ENCODE measurements around the gene AQP5.

The AQP5 gene

DNA sequence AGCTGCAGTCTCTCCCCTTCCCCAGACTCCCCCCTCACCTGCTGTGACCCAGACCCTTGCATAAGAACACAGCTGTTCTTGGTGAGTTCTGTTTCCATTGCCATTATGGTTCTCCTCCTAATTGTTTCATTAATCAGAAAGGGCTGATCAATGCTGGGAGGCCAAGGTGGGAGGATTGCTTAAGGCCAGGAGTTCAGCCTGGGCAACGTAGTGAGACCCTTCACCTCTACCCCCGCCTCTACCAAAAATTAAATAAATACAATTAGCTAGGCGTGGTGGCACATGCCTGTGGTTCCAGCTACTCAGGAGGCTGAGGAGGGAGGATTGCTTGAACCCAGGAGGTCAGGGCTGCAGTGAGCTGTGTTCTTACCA lies 40.8 kb upstream of the AQP5 start:
- Histone ChIP-seq H3K4me3 (replicated peaks; ENCODE audit: insufficient read depth, low read length) (no peak overlapping the region), H3K27me3 (ENCODE audit: insufficient read depth, poor library complexity, severe bottlenecking) (no peaks in the 10 kb centered on the region), H3K27ac (replicated peaks) (no peak overlapping the region)
- no peak for DNase-seq (ENCODE audit: low read depth in 1 of 2, low spot score in 1 of 2)
- TF ChIP-seq GABPA (IDR thresholded peaks at IDR 0.05; ENCODE audit: low read depth) (no peak), POLR2AphosphoS5 (IDR thresholded peaks at IDR 0.05; ENCODE audit: low read depth) (no peak), SPI1 (IDR thresholded peaks at IDR 0.05; ENCODE audit: borderline replicate concordance, low read depth) (no peak), REST (IDR thresholded peaks at IDR 0.05; ENCODE audit: insufficient replicate concordance, low read depth) (no peak)
- TF ChIP-seq, protein P1, sequence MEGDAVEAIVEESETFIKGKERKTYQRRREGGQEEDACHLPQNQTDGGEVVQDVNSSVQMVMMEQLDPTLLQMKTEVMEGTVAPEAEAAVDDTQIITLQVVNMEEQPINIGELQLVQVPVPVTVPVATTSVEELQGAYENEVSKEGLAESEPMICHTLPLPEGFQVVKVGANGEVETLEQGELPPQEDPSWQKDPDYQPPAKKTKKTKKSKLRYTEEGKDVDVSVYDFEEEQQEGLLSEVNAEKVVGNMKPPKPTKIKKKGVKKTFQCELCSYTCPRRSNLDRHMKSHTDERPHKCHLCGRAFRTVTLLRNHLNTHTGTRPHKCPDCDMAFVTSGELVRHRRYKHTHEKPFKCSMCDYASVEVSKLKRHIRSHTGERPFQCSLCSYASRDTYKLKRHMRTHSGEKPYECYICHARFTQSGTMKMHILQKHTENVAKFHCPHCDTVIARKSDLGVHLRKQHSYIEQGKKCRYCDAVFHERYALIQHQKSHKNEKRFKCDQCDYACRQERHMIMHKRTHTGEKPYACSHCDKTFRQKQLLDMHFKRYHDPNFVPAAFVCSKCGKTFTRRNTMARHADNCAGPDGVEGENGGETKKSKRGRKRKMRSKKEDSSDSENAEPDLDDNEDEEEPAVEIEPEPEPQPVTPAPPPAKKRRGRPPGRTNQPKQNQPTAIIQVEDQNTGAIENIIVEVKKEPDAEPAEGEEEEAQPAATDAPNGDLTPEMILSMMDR (IDR thresholded peaks at IDR 0.05; ENCODE audit: insufficient read depth, low read length) = no peak

GRCh38 chr12:49921299-49921698 lies 40.4 kb upstream of the AQP5 start:
- Histone ChIP-seq H3K27me3 (ENCODE audit: insufficient read depth, poor library complexity, severe bottlenecking) (no peaks in the 10 kb centered on the region), H3K4me3 (replicated peaks; ENCODE audit: insufficient read depth, low read length) (no peak overlapping the region), H3K27ac (replicated peaks) (no peak overlapping the region)
- no peak for TF ChIP-seq REST (IDR thresholded peaks at IDR 0.05; ENCODE audit: insufficient replicate concordance, low read depth)
- TF ChIP-seq SPI1 (IDR thresholded peaks at IDR 0.05; ENCODE audit: borderline replicate concordance, low read depth) = no peak
- no peak for TF ChIP-seq GABPA (IDR thresholded peaks at IDR 0.05; ENCODE audit: low read depth)
- TF ChIP-seq, protein P1 (IDR thresholded peaks at IDR 0.05; ENCODE audit: insufficient read depth, low read length) = no peak
- no peak for DNase-seq (ENCODE audit: low read depth in 1 of 2, low spot score in 1 of 2)

DNA sequence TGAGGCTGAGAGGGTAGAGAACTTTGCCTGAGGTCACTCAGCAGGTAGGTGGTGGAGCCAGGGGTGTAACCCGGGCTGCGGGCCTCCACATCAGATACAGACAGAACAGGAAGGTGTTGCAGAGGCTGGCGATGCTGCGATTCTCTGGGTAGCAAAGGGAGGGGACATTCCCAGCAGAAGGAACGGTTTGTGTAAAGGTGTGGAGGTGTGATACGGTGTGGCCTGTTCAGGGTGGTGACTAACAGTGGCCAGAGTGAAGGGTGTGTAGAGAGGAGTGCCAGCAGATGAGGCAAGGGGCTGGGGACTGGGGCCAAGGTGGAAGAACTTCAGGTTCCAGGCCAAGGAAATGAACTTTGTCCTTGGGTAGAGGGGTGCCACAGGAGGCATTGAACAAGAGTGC lies 39.7 kb upstream of the AQP5 start:
- TF ChIP-seq GABPA (IDR thresholded peaks at IDR 0.05; ENCODE audit: low read depth) (no peak), REST (IDR thresholded peaks at IDR 0.05; ENCODE audit: insufficient replicate concordance, low read depth) (no peak), SPI1 (IDR thresholded peaks at IDR 0.05; ENCODE audit: borderline replicate concordance, low read depth) (no peak), POLR2AphosphoS5 (IDR thresholded peaks at IDR 0.05; ENCODE audit: low read depth) (no peak)
- TF ChIP-seq, protein P1 (IDR thresholded peaks at IDR 0.05; ENCODE audit: insufficient read depth, low read length) = no peak
- Histone ChIP-seq H3K4me3 (replicated peaks; ENCODE audit: insufficient read depth, low read length) (no peak overlapping the region), H3K27ac (replicated peaks) (no peak overlapping the region), H3K27me3 (ENCODE audit: insufficient read depth, poor library complexity, severe bottlenecking) (no peaks in the 10 kb centered on the region)
- no peak for DNase-seq (ENCODE audit: low read depth in 1 of 2, low spot score in 1 of 2)

Measured in HL-60 (cell line).